Hepatocyte (in vitro differentiated cells): ENCODE data around the gene ATP5F1D.

ENCODE experiments used
- CTCF ChIP-seq: fragments of 200-600 bp; sonication (generic); IDR thresholded peaks from 2 replicates; pipeline ENCODE4 v1.5.1; 2016; ENCODE audit warnings: antibody characterized with exemption, mild to moderate bottlenecking; ENCODE audit not compliant: poor library complexity
- EZH2phosphoT487 ChIP-seq: fragments of 200-600 bp; sonication (generic); IDR thresholded peaks from one replicate; pipeline ENCODE4 v1.6.1; 2018; ENCODE audit warnings: antibody characterized with exemption, mild to moderate bottlenecking, low read depth, moderate library complexity; ENCODE audit not compliant: unreplicated experiment, severe bottlenecking

- TF ChIP-seq CTCF (peak; percentile 85), EZH2phosphoT487 (no peak)
Observed at GRCh38 chr19:1266916-1267476, 25.4 kb downstream of the ATP5F1D start.
